ENCODE results near the gene PDE6A.

GRCh38 chr5:149839761-149840160 lies 104.8 kb downstream of the PDE6A start:
- TF ChIP-seq EZH2phosphoT487 (IDR thresholded peaks at IDR 0.05; ENCODE audit: low read depth, severe bottlenecking, unreplicated experiment) (no peak), EZH2 (IDR thresholded peaks at IDR 0.05; ENCODE audit: borderline replicate concordance) (no peak), CTCF (IDR thresholded peaks at IDR 0.05; ENCODE audit: poor library complexity) (no peak)

Data from hepatocyte (in vitro differentiated cells).